Dendritic cell treated with granulocyte-macrophage colony-stimulating factor and Interleukin-4, amounts not matched to agents 40 ng/mL and 50 ng/mL, for 4 days (primary cell): Measurements from ENCODE around the gene KATNIP.

ENCODE experiments used
- H3K27ac Mint-ChIP-seq: one replicate; pipeline ENCODE4 v1.8.0; 2022; ENCODE audit warnings: mild to moderate bottlenecking, mixed read lengths
- H3K27me3 Mint-ChIP-seq: one replicate; pipeline ENCODE4 v1.8.0; 2022; ENCODE audit warnings: mild to moderate bottlenecking, mixed read lengths
- H3K36me3 Mint-ChIP-seq: one replicate; pipeline ENCODE4 v1.8.0; 2022; ENCODE audit warnings: low read depth, mixed read lengths
- H3K4me1 Mint-ChIP-seq: one replicate; pipeline ENCODE4 v1.8.0; 2022; ENCODE audit warnings: low read depth, mixed read lengths
- H3K4me3 Mint-ChIP-seq: one replicate; pipeline ENCODE4 v1.8.0; 2022; ENCODE audit warnings: mild to moderate bottlenecking, moderate library complexity, mixed read lengths
- H3K9me3 Mint-ChIP-seq: one replicate; pipeline ENCODE4 v1.8.0; 2022; ENCODE audit warnings: mixed read lengths
- intact Hi-C: fragments of 100-400 bp; cut with micrococcal nuclease; formaldehyde crosslinking; loops from one replicate; pipeline ENCODE4 v1.15.0; 2022

The KATNIP gene

DNA sequence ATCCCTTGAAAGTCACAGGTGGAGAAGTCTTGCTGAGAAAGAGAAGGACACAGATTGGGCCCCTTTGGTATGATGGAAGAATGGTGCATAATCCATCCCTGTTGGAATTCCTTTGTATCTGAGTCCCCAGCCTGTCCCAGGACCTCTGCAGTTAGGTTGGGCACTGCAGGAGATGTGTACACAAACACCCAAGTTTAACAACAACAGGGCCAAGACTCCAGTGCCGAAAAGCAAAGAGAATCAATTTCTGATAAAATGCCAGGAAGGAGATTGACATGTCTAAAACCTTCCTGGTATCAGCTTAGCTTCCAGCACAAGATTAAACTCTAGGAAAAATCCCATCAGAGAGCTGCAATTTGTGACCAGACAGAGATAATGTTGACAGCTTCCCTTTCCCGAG is 32.9 kb downstream of the KATNIP start:
- Mint-ChIP-seq H3K4me1 (peaks cover 18% of the 10 kb centered on the region), H3K27ac (no peak overlapping the region), H3K36me3 (peaks cover 20% of the 10 kb centered on the region), H3K9me3 (no peaks in the 10 kb centered on the region), H3K4me3 (no peak overlapping the region), H3K27me3 (no peaks in the 10 kb centered on the region)
- intact Hi-C loops, result no loop called here

DNA sequence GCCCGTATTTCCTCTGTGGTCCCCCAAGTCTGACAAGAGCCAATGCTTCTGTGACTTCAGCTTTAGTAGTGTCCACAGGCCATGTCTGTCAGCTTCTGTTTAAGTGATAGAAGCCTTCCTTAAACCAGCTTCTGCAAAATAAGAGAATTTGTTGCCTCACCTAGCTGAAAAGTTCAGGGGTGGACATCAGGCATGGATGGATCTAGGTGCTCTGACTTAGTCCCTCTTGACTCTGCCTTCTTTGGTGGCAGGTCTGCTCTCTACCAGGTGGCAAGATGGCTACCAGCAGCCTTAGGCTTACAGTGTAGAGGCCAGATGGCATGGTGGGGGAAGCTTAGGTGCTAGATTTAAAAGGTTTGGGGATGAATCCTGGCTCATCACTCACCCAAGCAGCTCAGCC is 33.7 kb downstream of the KATNIP start:
- Mint-ChIP-seq H3K36me3 (peaks cover 20% of the 10 kb centered on the region), H3K4me3 (no peak overlapping the region), H3K9me3 (no peaks in the 10 kb centered on the region), H3K4me1 (peaks cover 18% of the 10 kb centered on the region), H3K27me3 (no peaks in the 10 kb centered on the region), H3K27ac (no peak overlapping the region)
- intact Hi-C loops, result no loop called here

DNA sequence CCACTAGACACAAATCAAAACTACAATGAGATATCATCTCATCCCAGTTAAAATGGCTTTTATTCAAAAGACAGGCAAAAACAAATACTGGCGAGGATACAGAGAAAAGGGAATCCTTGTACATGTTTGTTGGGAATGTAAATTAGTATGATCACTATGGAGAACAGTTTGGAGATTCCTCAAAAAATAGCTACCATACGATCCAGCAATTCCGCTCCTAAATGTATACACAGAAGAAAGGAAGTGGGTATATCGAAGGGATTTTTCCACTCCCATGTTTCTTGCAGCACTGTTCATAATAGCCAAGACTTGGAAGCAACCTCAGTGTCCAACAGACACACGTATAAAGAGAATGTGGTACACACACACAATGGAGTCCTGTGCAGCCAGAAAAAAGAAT is 35.3 kb downstream of the KATNIP start:
- Mint-ChIP-seq H3K9me3 (no peaks in the 10 kb centered on the region), H3K36me3 (peaks cover 13% of the 10 kb centered on the region), H3K4me1 (peaks cover 18% of the 10 kb centered on the region), H3K27me3 (no peaks in the 10 kb centered on the region), H3K4me3 (no peak overlapping the region), H3K27ac (no peak overlapping the region)
- intact Hi-C loops, result no loop called here

DNA sequence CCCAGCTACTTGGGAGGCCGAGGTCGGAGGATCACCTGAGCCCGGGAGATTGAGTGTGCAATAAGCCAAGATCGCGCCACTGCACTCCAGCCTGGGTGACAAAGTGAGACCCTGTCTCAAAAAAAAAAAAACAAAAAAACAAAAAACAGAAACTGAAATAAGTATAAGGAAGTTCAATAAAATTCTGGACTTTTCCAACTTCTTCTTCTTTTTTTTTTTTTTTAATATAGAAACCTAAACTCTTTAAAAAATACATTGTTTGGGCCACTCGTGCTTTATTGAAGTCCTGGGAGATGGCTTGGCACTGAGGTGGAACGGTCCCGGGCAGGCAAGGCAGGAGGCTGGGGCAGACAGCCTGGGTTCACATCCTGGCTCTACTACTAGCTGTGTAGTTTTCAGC is 36.8 kb downstream of the KATNIP start:
- Mint-ChIP-seq H3K9me3 (no peaks in the 10 kb centered on the region), H3K4me1 (peaks cover 18% of the 10 kb centered on the region), H3K4me3 (peak overlapping the region; percentile 13), H3K36me3 (peaks cover 16% of the 10 kb centered on the region), H3K27ac (peak overlapping the region; percentile 50), H3K27me3 (no peaks in the 10 kb centered on the region)
- intact Hi-C loops, result no loop called here

DNA sequence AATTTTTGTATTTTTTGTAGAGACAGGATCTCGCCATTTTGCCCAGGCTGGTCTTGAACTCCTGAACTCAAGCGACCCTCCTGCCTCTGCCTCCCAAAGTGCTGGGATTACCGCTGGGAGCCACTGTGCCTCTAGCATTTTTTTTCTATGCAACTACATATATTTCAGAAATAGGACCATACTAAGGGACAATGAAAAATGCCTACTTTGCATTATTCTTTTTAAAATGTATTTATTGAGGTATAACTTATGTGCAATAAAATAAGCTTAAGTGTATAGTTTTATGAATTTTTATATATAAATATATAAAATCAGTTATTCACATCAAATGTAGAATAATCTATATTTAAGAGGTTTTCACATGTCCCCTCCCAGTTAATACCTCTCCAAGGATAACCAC is 38.1 kb downstream of the KATNIP start:
- intact Hi-C loops, result no loop called here
- peaks cover 15% of the 10 kb centered on the region for H3K4me1 Mint-ChIP-seq
- H3K27ac Mint-ChIP-seq, result no peak overlapping the region
- no peaks in the 10 kb centered on the region for H3K27me3 Mint-ChIP-seq
- H3K36me3 Mint-ChIP-seq, result peaks cover 12% of the 10 kb centered on the region
- no peaks in the 10 kb centered on the region for H3K9me3 Mint-ChIP-seq
- no peak overlapping the region for H3K4me3 Mint-ChIP-seq

GRCh38 chr16:27591837-27592236 is 41.9 kb downstream of the KATNIP start:
- no peaks in the 10 kb centered on the region for H3K9me3 Mint-ChIP-seq
- H3K27me3 Mint-ChIP-seq, result no peaks in the 10 kb centered on the region
- no peak overlapping the region for H3K27ac Mint-ChIP-seq
- peaks cover 10% of the 10 kb centered on the region for H3K4me1 Mint-ChIP-seq
- H3K4me3 Mint-ChIP-seq, result no peak overlapping the region
- H3K36me3 Mint-ChIP-seq, result peaks cover 7% of the 10 kb centered on the region
- intact Hi-C loops, result no loop called here

- intact Hi-C loops, result no loop called here
- no peaks in the 10 kb centered on the region for H3K27me3 Mint-ChIP-seq
- no peak overlapping the region for H3K27ac Mint-ChIP-seq
- H3K36me3 Mint-ChIP-seq, result peaks cover 14% of the 10 kb centered on the region
- H3K4me1 Mint-ChIP-seq, result peaks cover 5% of the 10 kb centered on the region
- no peak overlapping the region for H3K4me3 Mint-ChIP-seq
- no peaks in the 10 kb centered on the region for H3K9me3 Mint-ChIP-seq
Measured at GRCh38 chr16:27595475-27595874, 45.5 kb downstream of the KATNIP start.

DNA sequence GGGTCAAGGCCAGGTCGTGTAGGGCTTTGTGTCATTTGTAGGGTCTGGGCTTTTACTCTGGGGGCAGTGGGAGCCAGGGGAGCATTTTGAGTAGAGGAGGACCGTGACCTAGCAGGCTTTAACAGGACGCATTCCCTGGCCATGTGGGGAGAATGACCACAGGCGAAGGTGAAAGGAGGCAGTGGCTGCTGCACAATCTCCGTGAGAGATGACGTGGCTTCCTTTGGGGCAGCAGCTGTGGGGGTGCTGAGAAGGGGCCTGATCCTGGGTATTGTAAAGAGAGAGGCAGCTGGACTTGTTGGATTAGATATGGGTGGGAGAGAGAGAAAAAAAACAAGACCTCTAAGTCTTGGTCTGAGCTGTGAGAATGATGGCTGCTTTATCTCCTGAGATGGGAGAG is 46.0 kb downstream of the KATNIP start:
- Mint-ChIP-seq H3K27me3 (no peaks in the 10 kb centered on the region), H3K4me3 (no peak overlapping the region), H3K36me3 (peaks cover 12% of the 10 kb centered on the region), H3K9me3 (no peaks in the 10 kb centered on the region), H3K27ac (no peak overlapping the region), H3K4me1 (peaks cover 5% of the 10 kb centered on the region)
- intact Hi-C loops, result no loop called here

- H3K9me3 Mint-ChIP-seq, result no peaks in the 10 kb centered on the region
- no peak overlapping the region for H3K27ac Mint-ChIP-seq
- H3K4me1 Mint-ChIP-seq, result peaks cover 5% of the 10 kb centered on the region
- H3K36me3 Mint-ChIP-seq, result peaks cover 13% of the 10 kb centered on the region
- intact Hi-C loops, result no loop called here
- no peak overlapping the region for H3K4me3 Mint-ChIP-seq
- H3K27me3 Mint-ChIP-seq, result no peaks in the 10 kb centered on the region
Measured at GRCh38 chr16:27596411-27596810, 46.5 kb downstream of the KATNIP start.

DNA sequence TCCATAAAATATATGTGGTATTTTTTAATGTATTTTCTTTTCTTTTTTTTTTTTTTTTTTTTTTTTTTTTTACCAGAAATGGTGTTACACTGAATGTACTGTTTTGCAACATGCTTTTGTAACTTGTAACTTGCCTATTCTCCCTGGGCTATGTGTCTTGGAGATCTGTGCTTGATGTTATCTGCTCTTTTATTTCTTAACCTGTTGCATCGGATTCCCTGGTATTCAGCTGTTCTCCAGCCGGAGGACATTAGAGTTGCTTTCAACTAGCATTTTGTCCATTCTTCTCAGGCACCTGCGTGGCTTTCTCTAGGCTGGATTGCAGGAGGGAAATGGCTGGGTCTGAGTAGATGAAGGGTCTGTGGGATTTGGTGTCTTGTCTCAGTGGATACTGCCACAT is 47.4 kb downstream of the KATNIP start:
- no peak overlapping the region for H3K4me3 Mint-ChIP-seq
- H3K9me3 Mint-ChIP-seq, result no peaks in the 10 kb centered on the region
- intact Hi-C loops, result no loop called here
- H3K36me3 Mint-ChIP-seq, result peaks cover 13% of the 10 kb centered on the region
- no peaks in the 10 kb centered on the region for H3K4me1 Mint-ChIP-seq
- no peaks in the 10 kb centered on the region for H3K27me3 Mint-ChIP-seq
- no peak overlapping the region for H3K27ac Mint-ChIP-seq

GRCh38 chr16:27598220-27598619 is 48.3 kb downstream of the KATNIP start:
- Mint-ChIP-seq H3K36me3 (peaks cover 13% of the 10 kb centered on the region), H3K9me3 (no peaks in the 10 kb centered on the region), H3K27me3 (no peaks in the 10 kb centered on the region), H3K27ac (no peak overlapping the region), H3K4me1 (no peaks in the 10 kb centered on the region), H3K4me3 (no peak overlapping the region)
- intact Hi-C loops, result no loop called here

DNA sequence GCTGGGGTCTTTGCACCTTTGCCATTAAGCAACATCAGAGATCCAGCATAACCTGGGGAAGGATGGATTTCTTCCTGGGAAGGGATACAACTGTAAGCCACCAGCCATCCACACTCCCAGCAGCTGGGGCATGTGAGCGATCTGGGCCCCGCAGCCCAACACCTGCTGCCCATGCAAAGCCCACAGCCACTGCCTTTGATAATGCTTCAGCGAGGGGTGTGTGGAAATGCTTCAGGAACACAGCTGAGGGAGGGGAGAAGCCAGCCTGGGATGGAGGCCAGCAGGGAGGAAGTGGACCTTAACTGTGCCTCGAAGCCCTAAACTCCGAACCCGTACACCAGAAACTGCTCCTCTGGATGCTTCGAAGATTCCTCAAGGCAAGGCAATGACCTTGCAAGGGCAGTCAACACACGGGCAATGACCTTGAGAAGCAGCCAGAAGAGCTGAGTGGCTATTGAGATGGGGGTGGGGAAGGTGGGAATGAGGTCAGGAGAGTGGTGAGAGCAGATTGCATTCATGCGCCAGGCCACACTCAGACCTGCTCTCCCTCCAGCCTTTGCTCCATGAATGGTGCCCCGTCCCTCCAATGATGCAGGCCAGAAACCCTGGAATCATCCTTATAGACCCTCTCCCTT is 49.1 kb downstream of the KATNIP start:
- Mint-ChIP-seq H3K9me3 (no peaks in the 10 kb centered on the region), H3K27me3 (no peaks in the 10 kb centered on the region), H3K4me1 (no peaks in the 10 kb centered on the region), H3K27ac (no peak overlapping the region), H3K36me3 (peaks cover 13% of the 10 kb centered on the region), H3K4me3 (no peak overlapping the region)
- intact Hi-C loops, result no loop called here

GRCh38 chr16:27599606-27600005 is 49.7 kb downstream of the KATNIP start:
- peaks cover 13% of the 10 kb centered on the region for H3K36me3 Mint-ChIP-seq
- intact Hi-C loops, result no loop called here
- H3K27me3 Mint-ChIP-seq, result no peaks in the 10 kb centered on the region
- no peaks in the 10 kb centered on the region for H3K4me1 Mint-ChIP-seq
- H3K9me3 Mint-ChIP-seq, result no peaks in the 10 kb centered on the region
- no peak overlapping the region for H3K27ac Mint-ChIP-seq
- H3K4me3 Mint-ChIP-seq, result no peak overlapping the region
